DND-41 (cell line): Measurements from ENCODE around the gene RHOA.

ENCODE experiments used
- ATAC-seq: fragments of 200-7000 bp; cut with Tn5 transposase; 3 replicates; pipeline ENCODE4 v1.9.1; 2021; ENCODE audit warnings: low read depth; ENCODE audit not compliant: insufficient read depth
- DNase-seq: peaks from one replicate; pipeline ENCODE4 v3.0.0-alpha.2; 2020
- H2AFZ ChIP-seq: 2 replicates; pipeline ENCODE4 v1.6.0; 2012; ENCODE audit warnings: low read depth, low read length
- H3K27ac ChIP-seq: 2 replicates; pipeline ENCODE4 v1.5.1; 2012; ENCODE audit warnings: low read length, inconsistent platforms
- H3K27me3 ChIP-seq: fragments of 200-600 bp; sonication (generic); 2 replicates; pipeline ENCODE4 v1.6.0; 2012; ENCODE audit warnings: low read length, mild to moderate bottlenecking, inconsistent platforms; ENCODE audit not compliant: insufficient read depth, poor library complexity
- H3K36me3 ChIP-seq: 2 replicates; pipeline ENCODE4 v1.5.1; 2012; ENCODE audit warnings: low read length, inconsistent platforms; ENCODE audit not compliant: insufficient read depth
- H3K4me1 ChIP-seq: 2 replicates; pipeline ENCODE4 v1.5.1; 2012; ENCODE audit warnings: mild to moderate bottlenecking, low read length; ENCODE audit not compliant: insufficient read depth
- H3K4me2 ChIP-seq: 2 replicates; pipeline ENCODE4 v1.6.0; 2012; ENCODE audit warnings: mild to moderate bottlenecking, moderate library complexity, low read length, inconsistent platforms; ENCODE audit not compliant: insufficient read depth
- H3K4me3 ChIP-seq, 2 experiments: fragments of 200-600 bp in 1 of 2; shearing (Covaris generic) in 1 of 2; 2 replicates each; pipeline ENCODE4 v1.5.1; 2012 to 2016; ENCODE audit warnings: inconsistent platforms in 2 of 2, low read length in 2 of 2, mild to moderate bottlenecking in 2 of 2, low read depth in 1 of 2, moderate library complexity in 1 of 2
- H3K79me2 ChIP-seq: 2 replicates; pipeline ENCODE4 v1.6.0; 2012; ENCODE audit warnings: low read length, inconsistent platforms; ENCODE audit not compliant: insufficient read depth
- H3K9ac ChIP-seq: 2 replicates; pipeline ENCODE4 v1.6.0; 2012; ENCODE audit warnings: low read depth, mild to moderate bottlenecking, inconsistent platforms, low read length, moderate library complexity
- H3K9me3 ChIP-seq: 2 replicates; pipeline ENCODE4 v1.5.1; 2012; ENCODE audit warnings: low read length, moderate library complexity, mild to moderate bottlenecking, inconsistent platforms; ENCODE audit not compliant: insufficient read depth, severe bottlenecking
- H4K20me1 ChIP-seq: 2 replicates; pipeline ENCODE4 v1.6.0; 2012; ENCODE audit warnings: low read length; ENCODE audit not compliant: insufficient read depth
- CTCF ChIP-seq: IDR thresholded peaks from 2 replicates; pipeline ENCODE4 v1.5.1; 2012; ENCODE audit warnings: borderline replicate concordance, low read length, moderate library complexity, mild to moderate bottlenecking; ENCODE audit not compliant: poor library complexity, severe bottlenecking; ENCODE audit errors: extremely low read depth
- EZH2 ChIP-seq: IDR thresholded peaks from 3 replicates; pipeline ENCODE4 v1.6.1; 2012; ENCODE audit warnings: borderline replicate concordance, low read depth, mild to moderate bottlenecking, moderate library complexity, low read length, inconsistent platforms; ENCODE audit not compliant: severe bottlenecking

Gene RHOA

GRCh38 chr3:49311283-49311682, 100.5 kb downstream of the RHOA start:
- no peak overlapping the region for H2AFZ ChIP-seq
- no peak for TF ChIP-seq CTCF
- no peaks in the 10 kb centered on the region for H3K4me1 ChIP-seq
- no peaks in the 10 kb centered on the region for H3K27me3 ChIP-seq
- peaks cover 72% of the 10 kb centered on the region for H3K36me3 ChIP-seq
- DNase-seq (no peak), ATAC-seq (no peak)
- no peaks in the 10 kb centered on the region for H3K79me2 ChIP-seq
- H4K20me1 ChIP-seq: 0 out of 2 replicates have a peak, but pooled peaks cover 4% of the 10 kb centered on the region
- no peak overlapping the region for H3K4me2 ChIP-seq
- no peak overlapping the region for H3K4me3 ChIP-seq
- H3K9me3 ChIP-seq: no peaks in the 10 kb centered on the region
- H3K27ac ChIP-seq: no peak overlapping the region
- H3K9ac ChIP-seq: no peak overlapping the region

- no peaks in the 10 kb centered on the region for H3K79me2 ChIP-seq
- H3K4me2 ChIP-seq: no peak overlapping the region
- H3K36me3 ChIP-seq: peaks cover 74% of the 10 kb centered on the region
- no peak overlapping the region for H3K4me3 ChIP-seq
- TF ChIP-seq CTCF (no peak), EZH2 (no peak)
- H3K4me1 ChIP-seq: no peaks in the 10 kb centered on the region
- H3K27me3 ChIP-seq: no peaks in the 10 kb centered on the region
- no peaks in the 10 kb centered on the region for H3K9me3 ChIP-seq
- DNase-seq (no peak), ATAC-seq (no peak)
- H4K20me1 ChIP-seq: 0 out of 2 replicates have a peak, but pooled peaks cover 4% of the 10 kb centered on the region
- H3K9ac ChIP-seq: no peak overlapping the region
- H2AFZ ChIP-seq: no peak overlapping the region
- H3K27ac ChIP-seq: no peak overlapping the region
Measured at GRCh38 chr3:49310677-49311076, 101.1 kb downstream of the RHOA start.
